ENCODE results near the gene PRPH2. TPM values are rescaled to one million over a fixed set of nuclear protein-coding genes. Genes with fewer than 3 reads are reported as not detected.
A peak's percentile ranks its signal among the peaks of the same experiment; 100 is the strongest.
"Not testable (repeated sequence)": the region's sequence is repeated elsewhere in the genome, so short reads cannot be mapped to it uniquely, and the experiment has no call there.

Gene PRPH2
- total RNA-seq, 1 donor from 2014 or later, result not detected

DNA sequence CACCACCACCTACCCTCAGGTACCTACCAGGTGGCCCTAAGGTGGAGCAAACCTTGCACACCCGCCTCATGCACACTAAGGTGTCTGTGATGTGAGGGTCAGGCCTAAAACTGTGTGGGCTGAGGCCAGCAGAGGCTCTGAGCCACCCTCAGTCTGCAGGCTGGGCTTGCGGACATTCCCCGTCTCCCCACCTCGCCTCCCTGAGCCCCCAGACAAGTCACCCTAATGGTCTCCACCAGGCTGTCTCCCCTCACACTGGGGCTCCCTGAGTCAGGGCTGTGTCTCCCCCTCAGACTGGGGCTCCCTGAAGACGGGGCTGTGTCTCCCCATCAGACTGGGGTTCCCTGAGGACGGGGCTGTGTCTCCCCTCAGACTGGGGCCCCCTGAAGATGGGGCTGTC, 12.5 kb downstream of the PRPH2 start:
- intact Hi-C loops (cut with DNase I), result no loop called here
- DNase-seq (ENCODE audit: extremely low spot score in 2 of 2), result no peak
- Histone ChIP-seq H3K4me1 (peaks cover 2% of the 10 kb centered on the region), H3K9me3 (no peaks in the 10 kb centered on the region), H3K27me3 (no peaks in the 10 kb centered on the region), H3K36me3 (no peaks in the 10 kb centered on the region), H3K27ac (no peak overlapping the region), H3K4me3 (no peak overlapping the region)
- TF ChIP-seq POLR2A (IDR thresholded peaks at IDR 0.05) (no peak), CTCF (IDR thresholded peaks at IDR 0.05) (no peak), POLR2AphosphoS5 (IDR thresholded peaks at IDR 0.05; ENCODE audit: insufficient read depth in 1 of 2, low read depth in 1 of 2) (no peak)

DNA sequence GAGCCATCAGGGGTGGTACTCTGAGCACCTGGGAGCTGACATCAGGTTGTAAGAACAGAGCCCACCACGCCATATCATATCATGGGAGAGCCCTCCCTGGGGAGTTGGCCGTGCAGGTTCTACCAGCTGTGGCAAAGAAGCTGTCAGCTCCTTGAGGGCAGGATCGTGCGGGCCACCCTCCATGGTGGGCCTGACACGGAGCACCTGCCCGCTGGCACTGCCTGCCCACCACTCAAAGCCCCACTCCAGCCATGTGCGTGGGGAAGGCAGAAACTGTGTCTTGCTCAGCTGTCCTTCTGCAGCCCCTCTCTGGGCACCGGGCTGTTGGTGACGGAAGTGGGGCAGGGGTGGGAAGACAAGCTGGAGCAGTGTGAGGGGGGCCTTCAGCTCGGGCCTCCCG, 14.3 kb downstream of the PRPH2 start:
- no peak for DNase-seq (ENCODE audit: extremely low spot score in 2 of 2)
- Histone ChIP-seq H3K4me1 (peaks cover 17% of the 10 kb centered on the region), H3K36me3 (no peaks in the 10 kb centered on the region), H3K9me3 (no peaks in the 10 kb centered on the region), H3K27ac (no peak overlapping the region), H3K27me3 (no peaks in the 10 kb centered on the region), H3K4me3 (no peak overlapping the region)
- TF ChIP-seq POLR2A (IDR thresholded peaks at IDR 0.05) (no peak), CTCF (IDR thresholded peaks at IDR 0.05) (no peak), POLR2AphosphoS5 (IDR thresholded peaks at IDR 0.05; ENCODE audit: insufficient read depth in 1 of 2, low read depth in 1 of 2) (no peak)
- intact Hi-C loops (cut with DNase I), result no loop called here

GRCh38 chr6:42707595-42707994, 14.8 kb downstream of the PRPH2 start:
- intact Hi-C loops (cut with DNase I), result no loop called here
- no peak for TF ChIP-seq POLR2AphosphoS5 (IDR thresholded peaks at IDR 0.05; ENCODE audit: insufficient read depth in 1 of 2, low read depth in 1 of 2)
- no peak for TF ChIP-seq POLR2A (IDR thresholded peaks at IDR 0.05)
- no peak for TF ChIP-seq CTCF (IDR thresholded peaks at IDR 0.05)

GRCh38 chr6:42704937-42705374, 17.4 kb downstream of the PRPH2 start:
- no peak for DNase-seq (ENCODE audit: extremely low spot score in 2 of 2)
- Histone ChIP-seq H3K9me3 (no peaks in the 10 kb centered on the region), H3K27me3 (no peaks in the 10 kb centered on the region), H3K4me1 (peaks cover 17% of the 10 kb centered on the region), H3K27ac (no peak overlapping the region), H3K4me3 (peak overlapping the region in 1 of 2 donors; percentile 35), H3K36me3 (no peaks in the 10 kb centered on the region)
- TF ChIP-seq POLR2AphosphoS5 (IDR thresholded peaks at IDR 0.05; ENCODE audit: insufficient read depth in 1 of 2, low read depth in 1 of 2) (no peak), CTCF (IDR thresholded peaks at IDR 0.05) (no peak), POLR2A (IDR thresholded peaks at IDR 0.05) (no peak)
- intact Hi-C loops (cut with DNase I), result no loop called here

More at GRCh38 chr6:42707595-42707994, 14.8 kb downstream of the PRPH2 start:
- Histone ChIP-seq H3K36me3 (no peaks in the 10 kb centered on the region), H3K27me3 (no peaks in the 10 kb centered on the region), H3K27ac (no peak overlapping the region), H3K4me3 (no peak overlapping the region), H3K9me3 (no peaks in the 10 kb centered on the region), H3K4me1 (peaks cover 17% of the 10 kb centered on the region)
- DNase-seq (ENCODE audit: extremely low spot score in 2 of 2), result no peak

- DNase-seq (ENCODE audit: extremely low spot score in 2 of 2), result no peak
- peak overlapping the region; percentile 34 to 35 for H3K4me3 ChIP-seq
Measured at GRCh38 chr6:42704251-42704936, 18.0 kb downstream of the PRPH2 start.

GRCh38 chr6:42702786-42703185, 19.6 kb downstream of the PRPH2 start:
- DNase-seq (ENCODE audit: extremely low spot score in 2 of 2); H3K36me3 ChIP-seq; intact Hi-C loops (cut with DNase I); H3K27ac ChIP-seq; H3K9me3 ChIP-seq; H3K4me3 ChIP-seq; H3K27me3 ChIP-seq: not testable (repeated sequence)
- H3K4me1 ChIP-seq, result peaks cover 17% of the 10 kb centered on the region

More at GRCh38 chr6:42704251-42704936, 18.0 kb downstream of the PRPH2 start:
- Histone ChIP-seq H3K4me1 (peaks cover 17% of the 10 kb centered on the region), H3K36me3 (no peaks in the 10 kb centered on the region), H3K27me3 (no peaks in the 10 kb centered on the region), H3K9me3 (no peaks in the 10 kb centered on the region), H3K27ac (no peak overlapping the region)
- peak in 1 of 2 donors; percentile 31 for TF ChIP-seq POLR2AphosphoS5 (IDR thresholded peaks at IDR 0.05; ENCODE audit: insufficient read depth in 1 of 2, low read depth in 1 of 2)
- no peak for TF ChIP-seq POLR2A (IDR thresholded peaks at IDR 0.05)
- intact Hi-C loops (cut with DNase I), result no loop called here
